ENCODE measurements around the gene WDHD1.
"Not testable (repeated sequence)": the region's sequence is repeated elsewhere in the genome, so short reads cannot be mapped to it uniquely, and the experiment has no call there.

Gene WDHD1

GRCh38 chr14:54929556-54929955 lies 97.3 kb downstream of the WDHD1 start:
- no peak for DNase-seq (ENCODE audit: low read depth)
- TF ChIP-seq POLR2A (IDR thresholded peaks at IDR 0.05; ENCODE audit: extremely low read depth, insufficient read length) = no peak
- TF ChIP-seq, protein P1, sequence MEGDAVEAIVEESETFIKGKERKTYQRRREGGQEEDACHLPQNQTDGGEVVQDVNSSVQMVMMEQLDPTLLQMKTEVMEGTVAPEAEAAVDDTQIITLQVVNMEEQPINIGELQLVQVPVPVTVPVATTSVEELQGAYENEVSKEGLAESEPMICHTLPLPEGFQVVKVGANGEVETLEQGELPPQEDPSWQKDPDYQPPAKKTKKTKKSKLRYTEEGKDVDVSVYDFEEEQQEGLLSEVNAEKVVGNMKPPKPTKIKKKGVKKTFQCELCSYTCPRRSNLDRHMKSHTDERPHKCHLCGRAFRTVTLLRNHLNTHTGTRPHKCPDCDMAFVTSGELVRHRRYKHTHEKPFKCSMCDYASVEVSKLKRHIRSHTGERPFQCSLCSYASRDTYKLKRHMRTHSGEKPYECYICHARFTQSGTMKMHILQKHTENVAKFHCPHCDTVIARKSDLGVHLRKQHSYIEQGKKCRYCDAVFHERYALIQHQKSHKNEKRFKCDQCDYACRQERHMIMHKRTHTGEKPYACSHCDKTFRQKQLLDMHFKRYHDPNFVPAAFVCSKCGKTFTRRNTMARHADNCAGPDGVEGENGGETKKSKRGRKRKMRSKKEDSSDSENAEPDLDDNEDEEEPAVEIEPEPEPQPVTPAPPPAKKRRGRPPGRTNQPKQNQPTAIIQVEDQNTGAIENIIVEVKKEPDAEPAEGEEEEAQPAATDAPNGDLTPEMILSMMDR (IDR thresholded peaks at IDR 0.05; ENCODE audit: low read depth, low read length) = no peak
- TF ChIP-seq, protein P2, sequence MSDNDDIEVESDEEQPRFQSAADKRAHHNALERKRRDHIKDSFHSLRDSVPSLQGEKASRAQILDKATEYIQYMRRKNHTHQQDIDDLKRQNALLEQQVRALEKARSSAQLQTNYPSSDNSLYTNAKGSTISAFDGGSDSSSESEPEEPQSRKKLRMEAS (IDR thresholded peaks at IDR 0.05; ENCODE audit: low read depth, low read length) = no peak
- no peak for TF ChIP-seq MYC (IDR thresholded peaks at IDR 0.05; ENCODE audit: low read depth, low read length)
- no peak overlapping the region for H3K4me3 ChIP-seq (ENCODE audit: low read depth, low read length)

DNA sequence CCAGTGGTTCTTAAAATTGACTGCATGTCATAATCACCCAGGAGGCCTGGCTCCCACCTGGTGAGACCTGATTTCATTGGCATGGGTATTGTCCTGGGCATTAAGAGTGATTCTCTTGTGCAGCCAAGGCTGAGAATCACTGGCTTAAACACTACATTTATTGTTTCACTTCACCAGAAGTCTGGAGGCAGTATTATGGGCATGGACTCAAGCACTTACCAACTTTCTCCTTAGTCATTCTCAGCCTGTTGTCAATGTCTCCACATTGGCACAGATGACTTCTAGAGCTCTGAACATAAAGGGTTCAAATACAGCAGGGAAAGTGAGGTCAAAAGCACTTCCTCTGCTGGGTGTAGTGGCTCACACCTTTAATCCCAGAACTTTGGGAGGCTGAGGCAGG lies 98.7 kb downstream of the WDHD1 start:
- H3K4me3 ChIP-seq (ENCODE audit: low read depth, low read length) = no peak overlapping the region
- TF ChIP-seq, protein P1 (IDR thresholded peaks at IDR 0.05; ENCODE audit: low read depth, low read length) = no peak
- TF ChIP-seq MYC (IDR thresholded peaks at IDR 0.05; ENCODE audit: low read depth, low read length) (no peak), POLR2A (IDR thresholded peaks at IDR 0.05; ENCODE audit: extremely low read depth, insufficient read length) (no peak)
- TF ChIP-seq, protein P2 (IDR thresholded peaks at IDR 0.05; ENCODE audit: low read depth, low read length) = no peak
- no peak for DNase-seq (ENCODE audit: low read depth)

- no peak overlapping the region for H3K4me3 ChIP-seq (ENCODE audit: low read depth, low read length)
- DNase-seq (ENCODE audit: low read depth) = no peak
- TF ChIP-seq POLR2A (IDR thresholded peaks at IDR 0.05; ENCODE audit: extremely low read depth, insufficient read length) (no peak), MYC (IDR thresholded peaks at IDR 0.05; ENCODE audit: low read depth, low read length) (no peak)
- TF ChIP-seq, protein P2 (IDR thresholded peaks at IDR 0.05; ENCODE audit: low read depth, low read length) = no peak
- TF ChIP-seq, protein P1 (IDR thresholded peaks at IDR 0.05; ENCODE audit: low read depth, low read length) = no peak
Observed at GRCh38 chr14:54927551-54927950, 99.3 kb downstream of the WDHD1 start.

DNA sequence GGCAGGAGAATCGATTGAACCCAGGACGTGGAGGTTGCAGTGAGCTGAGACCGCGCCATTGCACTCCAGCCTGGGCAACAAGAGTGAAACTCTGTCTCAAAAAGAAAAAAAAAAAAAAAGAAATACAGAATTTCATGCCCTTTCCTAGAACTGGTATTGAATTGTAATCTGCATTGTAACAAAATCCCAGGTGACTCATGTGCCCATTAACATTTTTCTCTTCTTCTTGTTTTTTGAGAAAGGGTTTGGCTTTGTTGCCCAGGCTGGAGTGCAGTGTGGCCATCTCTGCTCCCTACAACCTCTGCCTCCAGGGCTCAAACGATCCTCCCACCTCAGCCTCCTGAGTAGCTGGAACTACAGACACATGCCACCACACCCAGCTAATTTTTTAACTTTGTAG lies 100.3 kb downstream of the WDHD1 start:
- DNase-seq (ENCODE audit: low read depth); H3K4me3 ChIP-seq (ENCODE audit: low read depth, low read length): not testable (repeated sequence)

GRCh38 chr14:54922598-54922997 lies 104.3 kb downstream of the WDHD1 start:
- DNase-seq (ENCODE audit: low read depth) = no peak
- TF ChIP-seq MYC (IDR thresholded peaks at IDR 0.05; ENCODE audit: low read depth, low read length) (no peak), POLR2A (IDR thresholded peaks at IDR 0.05; ENCODE audit: extremely low read depth, insufficient read length) (no peak)
- TF ChIP-seq, protein P1 (IDR thresholded peaks at IDR 0.05; ENCODE audit: low read depth, low read length) = no peak
- TF ChIP-seq, protein P2 (IDR thresholded peaks at IDR 0.05; ENCODE audit: low read depth, low read length) = no peak
- no peak overlapping the region for H3K4me3 ChIP-seq (ENCODE audit: low read depth, low read length)

- TF ChIP-seq POLR2A (IDR thresholded peaks at IDR 0.05; ENCODE audit: extremely low read depth, insufficient read length) (no peak), MYC (IDR thresholded peaks at IDR 0.05; ENCODE audit: low read depth, low read length) (no peak)
- TF ChIP-seq, protein P2 (IDR thresholded peaks at IDR 0.05; ENCODE audit: low read depth, low read length) = no peak
- TF ChIP-seq, protein P1 (IDR thresholded peaks at IDR 0.05; ENCODE audit: low read depth, low read length) = no peak
- no peak for DNase-seq (ENCODE audit: low read depth)
Observed at GRCh38 chr14:54920052-54920451, 106.8 kb downstream of the WDHD1 start.

More at GRCh38 chr14:54920052-54920451, 106.8 kb downstream of the WDHD1 start:
- no peak overlapping the region for H3K4me3 ChIP-seq (ENCODE audit: low read depth, low read length)
